SK-N-SH treated with all-trans-retinoic acid at 6 μM for 48 hours (cell line): Measurements from ENCODE around the gene CYB5A.

Experiments used
- ISL1 ChIP-seq: fragments of 250-450 bp; sonication (Bioruptor Pico); IDR thresholded peaks from 2 replicates; pipeline ENCODE4 v2.1.2; 2022; ENCODE audit warnings: mild to moderate bottlenecking, moderate library complexity
- POU6F1 ChIP-seq: fragments of 250-450 bp; sonication (Bioruptor Pico); IDR thresholded peaks from 2 replicates; pipeline ENCODE4 v1.8.0; 2021; ENCODE audit warnings: low read depth, mild to moderate bottlenecking, moderate library complexity, borderline replicate concordance
- ZFP3 ChIP-seq: fragments of 250-450 bp; sonication (Bioruptor Pico); IDR thresholded peaks from 2 replicates; pipeline ENCODE4 v1.5.0; 2020; ENCODE audit warnings: mild to moderate bottlenecking, moderate library complexity
- ZNF70 ChIP-seq: fragments of 450-650 bp; formaldehyde crosslinking; IDR thresholded peaks from 2 replicates; pipeline ENCODE4 v1.5.0; 2020; ENCODE audit warnings: mild to moderate bottlenecking, moderate library complexity
- TF ChIP-seq, protein P1 (sequence below): fragments of 250-450 bp; sonication (Bioruptor Pico); IDR thresholded peaks from 2 replicates; pipeline ENCODE4 v1.5.1; 2020; ENCODE audit warnings: low read depth, mild to moderate bottlenecking, moderate library complexity

- TF ChIP-seq ZNF70 (CRISPR knock-in tag) (no peak), ISL1 (CRISPR knock-in tag) (no peak), POU6F1 (no peak), ZFP3 (CRISPR knock-in tag) (no peak)
- TF ChIP-seq, protein P1, sequence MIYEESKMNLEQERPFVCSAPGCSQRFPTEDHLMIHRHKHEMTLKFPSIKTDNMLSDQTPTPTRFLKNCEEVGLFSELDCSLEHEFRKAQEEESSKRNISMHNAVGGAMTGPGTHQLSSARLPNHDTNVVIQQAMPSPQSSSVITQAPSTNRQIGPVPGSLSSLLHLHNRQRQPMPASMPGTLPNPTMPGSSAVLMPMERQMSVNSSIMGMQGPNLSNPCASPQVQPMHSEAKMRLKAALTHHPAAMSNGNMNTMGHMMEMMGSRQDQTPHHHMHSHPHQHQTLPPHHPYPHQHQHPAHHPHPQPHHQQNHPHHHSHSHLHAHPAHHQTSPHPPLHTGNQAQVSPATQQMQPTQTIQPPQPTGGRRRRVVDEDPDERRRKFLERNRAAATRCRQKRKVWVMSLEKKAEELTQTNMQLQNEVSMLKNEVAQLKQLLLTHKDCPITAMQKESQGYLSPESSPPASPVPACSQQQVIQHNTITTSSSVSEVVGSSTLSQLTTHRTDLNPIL (CRISPR knock-in tag): no peak
These were observed 7.4 kb upstream of the CYB5A start for GRCh38 chr18:74299162-74299561.
